ENCODE measurements around the gene EME1. TPM values are rescaled to one million over a fixed set of nuclear protein-coding genes. Genes with fewer than 3 reads are reported as not detected.

The EME1 gene
- polyA plus RNA-seq, 2 of the 4 experiments (the other 2 are of a cell fraction), result 24.3 to 29.9 TPM

DNA sequence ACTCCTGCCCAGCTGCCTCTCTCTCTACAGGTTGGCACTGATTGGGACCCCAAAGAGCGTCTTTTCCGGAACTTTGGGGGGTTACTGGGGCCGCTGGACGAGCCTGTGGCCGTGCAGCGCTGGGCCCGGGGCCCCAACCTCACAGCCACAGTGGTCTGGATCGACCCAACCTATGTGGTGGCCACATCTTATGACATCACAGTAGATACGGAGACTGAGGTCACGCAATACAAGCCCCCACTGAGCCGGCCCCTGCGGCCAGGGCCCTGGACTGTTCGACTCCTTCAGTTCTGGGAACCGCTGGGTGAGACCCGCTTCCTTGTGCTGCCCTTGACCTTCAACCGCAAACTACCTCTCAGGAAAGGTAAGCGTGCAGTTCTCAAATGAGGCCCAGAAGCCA, 14.9 kb upstream of the EME1 start:
- H3K27ac ChIP-seq, result no peak overlapping the region
- CTCF ChIA-PET, result interaction anchor here (1.0 to 33.9 kb wide), 8 partner anchors 9 to 189 kb away, joined by 3 to 445 read pairs (median 14); partner anchors contain the start of genes EME1, LRRC59, MRPL27 and XYLT2
- POLR2A ChIA-PET, result no interaction called here
- DNase-seq (ENCODE audit: low read depth in 1 of 2, low spot score in 1 of 2) (no peak), ATAC-seq (no peak), FAIRE-seq (no peak)
- no peak overlapping the region for H3K4me2 ChIP-seq
- H3K4me1 ChIP-seq, result peaks cover 3% of the 10 kb centered on the region; the same call in 1 of the 3 replicates
- no peaks in the 10 kb centered on the region for H3K9me3 ChIP-seq
- TF ChIP-seq HMGXB4 (CRISPR knock-in tag; IDR thresholded peaks at IDR 0.05; ENCODE audit: borderline replicate concordance) (no peak), USF2 (IDR thresholded peaks at IDR 0.05) (no peak), HOXB5 (CRISPR knock-in tag; IDR thresholded peaks at IDR 0.05) (no peak), EP300 (IDR thresholded peaks at IDR 0.05) (no peak), HDAC2 (IDR thresholded peaks at IDR 0.05) (no peak), RAD21 (conservative IDR thresholded peaks at IDR 0.05 in 1 of 2, IDR thresholded peaks at IDR 0.05 in 1 of 2) (no peak), TP53 (CRISPR knock-in tag; IDR thresholded peaks at IDR 0.05) (no peak), NPAS2 (CRISPR knock-in tag; IDR thresholded peaks at IDR 0.05; ENCODE audit: borderline replicate concordance) (no peak), NR3C1 (IDR thresholded peaks at IDR 0.05) (no peak), FOSL2 (IDR thresholded peaks at IDR 0.05) (no peak), FOSL2 (CRISPR knock-in tag; IDR thresholded peaks at IDR 0.05) (no peak), ZSCAN20 (CRISPR knock-in tag; IDR thresholded peaks at IDR 0.05) (no peak), POLR2A (IDR thresholded peaks at IDR 0.05; ENCODE audit: low read length) (no peak), HEYL (CRISPR knock-in tag; IDR thresholded peaks at IDR 0.05) (no peak), CEBPB (IDR thresholded peaks at IDR 0.05) (no peak), BHLHE40 (IDR thresholded peaks at IDR 0.05; ENCODE audit: low read depth, low read length) (no peak), RFX5 (IDR thresholded peaks at IDR 0.05) (no peak), HOXA7 (CRISPR knock-in tag; IDR thresholded peaks at IDR 0.05) (no peak), EHF (CRISPR knock-in tag; IDR thresholded peaks at IDR 0.05) (no peak)
- TF ChIP-seq, protein P1, sequence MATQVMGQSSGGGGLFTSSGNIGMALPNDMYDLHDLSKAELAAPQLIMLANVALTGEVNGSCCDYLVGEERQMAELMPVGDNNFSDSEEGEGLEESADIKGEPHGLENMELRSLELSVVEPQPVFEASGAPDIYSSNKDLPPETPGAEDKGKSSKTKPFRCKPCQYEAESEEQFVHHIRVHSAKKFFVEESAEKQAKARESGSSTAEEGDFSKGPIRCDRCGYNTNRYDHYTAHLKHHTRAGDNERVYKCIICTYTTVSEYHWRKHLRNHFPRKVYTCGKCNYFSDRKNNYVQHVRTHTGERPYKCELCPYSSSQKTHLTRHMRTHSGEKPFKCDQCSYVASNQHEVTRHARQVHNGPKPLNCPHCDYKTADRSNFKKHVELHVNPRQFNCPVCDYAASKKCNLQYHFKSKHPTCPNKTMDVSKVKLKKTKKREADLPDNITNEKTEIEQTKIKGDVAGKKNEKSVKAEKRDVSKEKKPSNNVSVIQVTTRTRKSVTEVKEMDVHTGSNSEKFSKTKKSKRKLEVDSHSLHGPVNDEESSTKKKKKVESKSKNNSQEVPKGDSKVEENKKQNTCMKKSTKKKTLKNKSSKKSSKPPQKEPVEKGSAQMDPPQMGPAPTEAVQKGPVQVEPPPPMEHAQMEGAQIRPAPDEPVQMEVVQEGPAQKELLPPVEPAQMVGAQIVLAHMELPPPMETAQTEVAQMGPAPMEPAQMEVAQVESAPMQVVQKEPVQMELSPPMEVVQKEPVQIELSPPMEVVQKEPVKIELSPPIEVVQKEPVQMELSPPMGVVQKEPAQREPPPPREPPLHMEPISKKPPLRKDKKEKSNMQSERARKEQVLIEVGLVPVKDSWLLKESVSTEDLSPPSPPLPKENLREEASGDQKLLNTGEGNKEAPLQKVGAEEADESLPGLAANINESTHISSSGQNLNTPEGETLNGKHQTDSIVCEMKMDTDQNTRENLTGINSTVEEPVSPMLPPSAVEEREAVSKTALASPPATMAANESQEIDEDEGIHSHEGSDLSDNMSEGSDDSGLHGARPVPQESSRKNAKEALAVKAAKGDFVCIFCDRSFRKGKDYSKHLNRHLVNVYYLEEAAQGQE (IDR thresholded peaks at IDR 0.05), result no peak
- TF ChIP-seq, protein P2, sequence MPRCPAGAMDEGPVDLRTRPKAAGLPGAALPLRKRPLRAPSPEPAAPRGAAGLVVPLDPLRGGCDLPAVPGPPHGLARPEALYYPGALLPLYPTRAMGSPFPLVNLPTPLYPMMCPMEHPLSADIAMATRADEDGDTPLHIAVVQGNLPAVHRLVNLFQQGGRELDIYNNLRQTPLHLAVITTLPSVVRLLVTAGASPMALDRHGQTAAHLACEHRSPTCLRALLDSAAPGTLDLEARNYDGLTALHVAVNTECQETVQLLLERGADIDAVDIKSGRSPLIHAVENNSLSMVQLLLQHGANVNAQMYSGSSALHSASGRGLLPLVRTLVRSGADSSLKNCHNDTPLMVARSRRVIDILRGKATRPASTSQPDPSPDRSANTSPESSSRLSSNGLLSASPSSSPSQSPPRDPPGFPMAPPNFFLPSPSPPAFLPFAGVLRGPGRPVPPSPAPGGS (IDR thresholded peaks at IDR 0.05), result no peak
- H3K4me3 ChIP-seq, result no peak overlapping the region
- 92% methylated on average over 17 of the region's 17 CpGs for WGBS (ENCODE audit: missing lambda C conversion rate)

All from A549 (cell line).